Type B pancreatic cell (in vitro differentiated cells): ENCODE data around the gene RAPGEF4. TPM values are rescaled to one million over a fixed set of nuclear protein-coding genes. Genes with fewer than 3 reads are reported as not detected.

Source experiments
- DNase-seq: peaks from one replicate; pipeline ENCODE4 v3.0.0; 2021; ENCODE audit warnings: mixed read lengths; ENCODE audit not compliant: unreplicated experiment; ENCODE audit errors: extremely low spot score
- H3K27ac Mint-ChIP-seq: 2 replicates; pipeline ENCODE4 v1.8.0; 2021; ENCODE audit warnings: mild to moderate bottlenecking, mixed read lengths
- H3K27me3 Mint-ChIP-seq: 2 replicates; pipeline ENCODE4 v1.8.0; 2021; ENCODE audit warnings: mixed read lengths
- H3K36me3 Mint-ChIP-seq: 2 replicates; pipeline ENCODE4 v1.8.0; 2021; ENCODE audit warnings: mixed read lengths
- H3K4me1 Mint-ChIP-seq: one replicate; pipeline ENCODE4 v1.8.0; 2021; ENCODE audit warnings: mixed read lengths; ENCODE audit not compliant: unreplicated experiment
- H3K4me3 Mint-ChIP-seq: 2 replicates; pipeline ENCODE4 v1.8.0; 2021; ENCODE audit warnings: mild to moderate bottlenecking, mixed read lengths
- H3K9me3 Mint-ChIP-seq: 2 replicates; pipeline ENCODE4 v1.8.0; 2021; ENCODE audit warnings: mixed read lengths
- total RNA-seq: library from RNA; stranded (reverse); gene quantifications from 2 replicates; pipeline ENCODE4 v1.2.1, GENCODE V29; 2021; ENCODE audit warnings: low replicate concordance
- TF ChIP-seq, protein P1 (sequence below): fragments of 200-600 bp; sonication (generic); conservative IDR thresholded peaks from 2 replicates; pipeline ENCODE4 v1.5.0; 2021; ENCODE audit warnings: antibody characterized with exemption, mild to moderate bottlenecking

The RAPGEF4 gene
- total RNA-seq, 1 donor from 2014 or later: 4.3 TPM

DNA sequence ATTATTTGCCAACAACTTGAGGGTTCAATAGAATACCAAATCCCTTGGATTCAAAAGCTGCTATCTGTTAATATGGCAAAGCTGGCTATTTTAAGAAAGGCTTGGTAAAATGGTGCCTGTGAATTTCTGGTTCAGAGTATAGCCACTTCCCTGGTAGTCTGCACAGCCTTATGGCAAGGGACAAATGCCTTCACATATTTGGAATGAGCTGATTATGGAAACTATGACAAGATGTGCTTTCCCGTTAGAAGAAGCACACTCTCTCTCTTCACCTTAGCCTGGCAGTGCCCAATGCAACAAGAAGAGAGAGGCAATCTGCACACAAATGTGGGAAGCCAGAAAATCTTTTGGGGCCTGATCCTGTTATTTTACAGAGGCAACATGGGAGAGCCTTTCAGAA is 292.5 kb downstream of the RAPGEF4 start:
- no peak overlapping the region for H3K27ac Mint-ChIP-seq
- H3K4me3 Mint-ChIP-seq: no peak overlapping the region
- no peaks in the 10 kb centered on the region for H3K36me3 Mint-ChIP-seq
- peaks cover 13% of the 10 kb centered on the region for H3K4me1 Mint-ChIP-seq
- H3K9me3 Mint-ChIP-seq: no peaks in the 10 kb centered on the region
- DNase-seq: no peak
- no peaks in the 10 kb centered on the region for H3K27me3 Mint-ChIP-seq
- TF ChIP-seq, protein P1, sequence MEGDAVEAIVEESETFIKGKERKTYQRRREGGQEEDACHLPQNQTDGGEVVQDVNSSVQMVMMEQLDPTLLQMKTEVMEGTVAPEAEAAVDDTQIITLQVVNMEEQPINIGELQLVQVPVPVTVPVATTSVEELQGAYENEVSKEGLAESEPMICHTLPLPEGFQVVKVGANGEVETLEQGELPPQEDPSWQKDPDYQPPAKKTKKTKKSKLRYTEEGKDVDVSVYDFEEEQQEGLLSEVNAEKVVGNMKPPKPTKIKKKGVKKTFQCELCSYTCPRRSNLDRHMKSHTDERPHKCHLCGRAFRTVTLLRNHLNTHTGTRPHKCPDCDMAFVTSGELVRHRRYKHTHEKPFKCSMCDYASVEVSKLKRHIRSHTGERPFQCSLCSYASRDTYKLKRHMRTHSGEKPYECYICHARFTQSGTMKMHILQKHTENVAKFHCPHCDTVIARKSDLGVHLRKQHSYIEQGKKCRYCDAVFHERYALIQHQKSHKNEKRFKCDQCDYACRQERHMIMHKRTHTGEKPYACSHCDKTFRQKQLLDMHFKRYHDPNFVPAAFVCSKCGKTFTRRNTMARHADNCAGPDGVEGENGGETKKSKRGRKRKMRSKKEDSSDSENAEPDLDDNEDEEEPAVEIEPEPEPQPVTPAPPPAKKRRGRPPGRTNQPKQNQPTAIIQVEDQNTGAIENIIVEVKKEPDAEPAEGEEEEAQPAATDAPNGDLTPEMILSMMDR: no peak

DNA sequence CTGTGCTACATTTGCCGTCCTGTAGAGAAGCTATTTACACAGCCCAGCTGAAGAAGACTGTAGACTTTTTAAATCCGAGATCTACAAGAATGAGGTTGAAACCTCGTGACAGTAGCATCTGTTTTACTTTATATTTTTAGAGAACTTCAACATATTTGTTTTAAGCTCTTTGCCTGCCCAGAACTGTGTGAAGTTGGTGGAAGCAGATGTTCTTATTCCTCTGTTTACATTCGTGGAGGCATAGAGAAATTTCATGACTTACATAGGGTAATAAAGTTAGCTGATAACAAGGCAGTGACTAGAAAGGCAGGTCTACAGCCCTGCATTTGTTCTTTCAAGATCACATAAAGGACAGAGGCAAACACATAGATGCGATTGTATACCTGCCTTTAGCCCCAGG is 293.0 kb downstream of the RAPGEF4 start:
- Mint-ChIP-seq H3K4me1 (peaks cover 13% of the 10 kb centered on the region), H3K9me3 (no peaks in the 10 kb centered on the region), H3K4me3 (no peak overlapping the region), H3K27me3 (no peaks in the 10 kb centered on the region), H3K27ac (no peak overlapping the region), H3K36me3 (no peaks in the 10 kb centered on the region)
- DNase-seq: no peak
- TF ChIP-seq, protein P1: no peak

DNA sequence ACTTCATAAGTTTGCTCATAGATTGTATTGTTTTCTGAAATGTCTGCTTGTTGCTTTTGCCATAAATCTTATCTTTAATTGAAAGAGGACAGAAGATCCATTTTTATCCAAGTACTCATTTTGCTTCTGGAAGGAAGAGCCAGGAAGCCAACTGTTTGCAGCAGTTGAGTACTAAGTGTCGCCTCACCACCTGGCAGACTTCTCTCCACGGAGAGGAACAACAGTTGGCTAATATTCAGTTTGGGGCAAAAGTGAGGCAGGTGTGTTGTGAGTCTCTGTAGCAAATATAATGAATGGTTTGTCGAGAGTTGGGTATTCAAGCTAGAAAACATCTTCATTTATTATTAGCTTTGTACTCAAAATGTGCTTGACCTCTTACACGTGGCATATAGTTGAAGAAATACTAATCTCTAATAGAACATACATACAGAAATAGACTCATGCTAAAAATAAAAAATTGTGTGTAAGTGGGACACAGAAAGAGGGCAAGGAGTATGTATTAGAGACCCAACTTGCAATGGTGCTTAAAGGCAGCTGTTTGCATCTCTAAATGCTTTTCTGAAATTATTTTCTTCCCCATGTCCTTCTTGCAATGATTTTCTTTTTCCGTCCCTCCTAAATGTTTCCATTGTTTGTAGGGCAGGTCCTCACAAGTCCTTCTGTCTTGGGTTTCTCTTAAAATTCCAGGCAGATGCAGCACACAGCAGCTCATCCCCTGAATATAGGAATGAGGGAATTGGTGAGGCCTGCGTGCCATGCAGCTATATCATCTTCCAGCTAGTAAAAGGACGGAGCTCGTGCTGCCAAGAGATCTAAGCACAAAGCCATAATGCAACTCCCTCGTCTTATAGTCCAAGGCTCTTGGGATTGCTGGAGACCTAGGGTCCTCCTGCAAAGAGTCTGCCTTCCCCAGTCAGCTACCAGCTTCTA is 295.2 kb downstream of the RAPGEF4 start:
- peaks cover 4% of the 10 kb centered on the region for H3K9me3 Mint-ChIP-seq

DNA sequence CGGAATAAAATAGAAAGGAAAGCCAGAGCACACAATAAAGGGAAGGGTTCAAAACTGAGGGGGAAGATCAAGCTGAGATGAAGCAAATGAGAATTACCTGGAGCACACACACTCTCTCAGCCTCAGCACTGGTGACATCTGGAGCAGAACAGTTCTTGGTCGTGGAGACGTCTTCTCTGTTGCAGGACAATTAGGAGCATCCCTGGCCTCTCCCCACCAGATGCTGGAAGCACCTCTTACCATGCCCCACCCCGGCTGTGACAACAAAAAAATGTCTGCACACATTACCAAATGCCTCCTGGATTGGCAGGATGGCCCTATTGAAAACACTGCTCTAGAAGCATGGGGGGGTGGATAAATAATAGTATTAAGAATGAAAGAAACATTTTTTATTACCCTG is 296.4 kb downstream of the RAPGEF4 start:
- peaks cover 4% of the 10 kb centered on the region for H3K36me3 Mint-ChIP-seq
- no peak for DNase-seq
- H3K27ac Mint-ChIP-seq: no peak overlapping the region
- H3K4me1 Mint-ChIP-seq: peaks cover 6% of the 10 kb centered on the region
- H3K9me3 Mint-ChIP-seq: peaks cover 4% of the 10 kb centered on the region
- H3K4me3 Mint-ChIP-seq: no peak overlapping the region
- TF ChIP-seq, protein P1: no peak
- H3K27me3 Mint-ChIP-seq: no peaks in the 10 kb centered on the region

More for the DNA sequence above, 295.2 kb downstream of the RAPGEF4 start:
- peaks cover 4% of the 10 kb centered on the region for H3K36me3 Mint-ChIP-seq
- no peak overlapping the region for H3K4me3 Mint-ChIP-seq
- peaks cover 12% of the 10 kb centered on the region for H3K4me1 Mint-ChIP-seq
- no peak overlapping the region for H3K27ac Mint-ChIP-seq
- no peak for DNase-seq
- TF ChIP-seq, protein P1: no peak
- no peaks in the 10 kb centered on the region for H3K27me3 Mint-ChIP-seq

DNA sequence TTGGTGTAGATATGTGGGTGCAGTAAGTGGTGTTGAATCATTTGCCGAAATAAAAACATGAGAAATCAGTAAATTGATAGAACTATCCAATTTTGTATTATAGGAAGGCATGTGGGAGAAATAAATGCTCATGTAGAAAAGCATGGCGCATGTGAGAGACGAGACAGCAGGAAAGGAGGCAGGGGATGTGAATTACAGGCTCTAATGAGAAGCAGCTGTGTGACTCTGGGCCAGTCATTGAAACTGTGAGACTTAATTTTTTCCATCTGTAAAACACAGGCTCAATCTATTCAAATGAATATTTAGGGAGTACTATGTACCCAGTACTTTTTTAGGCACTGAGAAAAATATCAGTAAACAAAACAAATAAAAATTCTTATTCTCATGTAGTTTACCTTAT is 297.4 kb downstream of the RAPGEF4 start:
- H3K4me1 Mint-ChIP-seq: peaks cover 4% of the 10 kb centered on the region
- H3K4me3 Mint-ChIP-seq: no peak overlapping the region
- H3K9me3 Mint-ChIP-seq: peaks cover 4% of the 10 kb centered on the region
- no peak overlapping the region for H3K27ac Mint-ChIP-seq
- DNase-seq: no peak
- TF ChIP-seq, protein P1: no peak
- H3K36me3 Mint-ChIP-seq: peaks cover 4% of the 10 kb centered on the region
- H3K27me3 Mint-ChIP-seq: no peaks in the 10 kb centered on the region
